Esophagus muscularis mucosa (tissue), 4 donors: ENCODE data around the gene STON1.

ENCODE experiments used
- EP300 ChIP-seq: sonication (generic); formaldehyde crosslinking; IDR thresholded peaks from one replicate; pipeline ENCODE4 v1.6.1; 2017; ENCODE audit warnings: antibody characterized with exemption
- POLR2A ChIP-seq: fragments of 450-650 bp; IDR thresholded peaks from one replicate; pipeline ENCODE4 v1.6.1; 2017; ENCODE audit warnings: antibody characterized with exemption, moderate library complexity, mild to moderate bottlenecking, low read depth
- POLR2AphosphoS5 ChIP-seq, 2 donors: sonication (generic); formaldehyde crosslinking; IDR thresholded peaks; one replicate each; pipeline ENCODE4 v1.6.1; 2017; ENCODE audit warnings: antibody characterized with exemption in 2 of 2
- TF ChIP-seq, protein P1 (sequence below), 3 experiments: fragments of 200-600 bp in 2 of 3; fragments of 450-650 bp in 1 of 3; sonication (generic) in 2 of 3; IDR thresholded peaks; one replicate each; pipeline ENCODE4 v1.5.1; 2017 to 2019; ENCODE audit warnings: antibody characterized with exemption in 3 of 3, mild to moderate bottlenecking in 2 of 3, moderate library complexity in 1 of 3

DNA sequence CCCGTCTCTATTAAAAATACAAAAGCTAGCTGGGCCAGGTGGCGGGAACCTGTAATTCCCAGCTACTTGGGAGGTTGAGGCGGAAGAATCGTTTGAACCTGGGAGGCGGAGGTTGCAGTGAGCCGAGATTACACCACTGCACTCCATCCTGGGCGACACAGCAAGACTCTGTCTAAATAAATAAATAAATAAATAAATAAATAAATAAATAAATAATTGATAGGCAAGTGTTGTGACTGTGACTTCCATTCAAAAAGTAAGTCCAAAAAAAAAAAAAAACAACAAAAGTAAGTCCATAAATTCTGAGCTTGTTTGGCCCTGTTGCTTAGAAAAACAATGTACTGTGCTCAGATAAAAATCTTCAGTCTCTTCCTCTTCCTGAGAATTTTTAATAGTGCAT is 2.2 kb downstream of the STON1 start:
- TF ChIP-seq, protein P1, sequence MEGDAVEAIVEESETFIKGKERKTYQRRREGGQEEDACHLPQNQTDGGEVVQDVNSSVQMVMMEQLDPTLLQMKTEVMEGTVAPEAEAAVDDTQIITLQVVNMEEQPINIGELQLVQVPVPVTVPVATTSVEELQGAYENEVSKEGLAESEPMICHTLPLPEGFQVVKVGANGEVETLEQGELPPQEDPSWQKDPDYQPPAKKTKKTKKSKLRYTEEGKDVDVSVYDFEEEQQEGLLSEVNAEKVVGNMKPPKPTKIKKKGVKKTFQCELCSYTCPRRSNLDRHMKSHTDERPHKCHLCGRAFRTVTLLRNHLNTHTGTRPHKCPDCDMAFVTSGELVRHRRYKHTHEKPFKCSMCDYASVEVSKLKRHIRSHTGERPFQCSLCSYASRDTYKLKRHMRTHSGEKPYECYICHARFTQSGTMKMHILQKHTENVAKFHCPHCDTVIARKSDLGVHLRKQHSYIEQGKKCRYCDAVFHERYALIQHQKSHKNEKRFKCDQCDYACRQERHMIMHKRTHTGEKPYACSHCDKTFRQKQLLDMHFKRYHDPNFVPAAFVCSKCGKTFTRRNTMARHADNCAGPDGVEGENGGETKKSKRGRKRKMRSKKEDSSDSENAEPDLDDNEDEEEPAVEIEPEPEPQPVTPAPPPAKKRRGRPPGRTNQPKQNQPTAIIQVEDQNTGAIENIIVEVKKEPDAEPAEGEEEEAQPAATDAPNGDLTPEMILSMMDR (IDR thresholded peaks at IDR 0.05): no peak
- TF ChIP-seq POLR2AphosphoS5 (IDR thresholded peaks at IDR 0.05): no peak
- no peak for TF ChIP-seq POLR2A
- no peak for TF ChIP-seq EP300
